Islet precursor cell (in vitro differentiated cells): ENCODE measurements around the gene CYTH4.
A peak's percentile ranks its signal among the peaks of the same experiment; 100 is the strongest.

Source experiments
- DNase-seq: peaks from one replicate; pipeline ENCODE4 v3.0.0-alpha.2; 2018

CYTH4 gene

DNA sequence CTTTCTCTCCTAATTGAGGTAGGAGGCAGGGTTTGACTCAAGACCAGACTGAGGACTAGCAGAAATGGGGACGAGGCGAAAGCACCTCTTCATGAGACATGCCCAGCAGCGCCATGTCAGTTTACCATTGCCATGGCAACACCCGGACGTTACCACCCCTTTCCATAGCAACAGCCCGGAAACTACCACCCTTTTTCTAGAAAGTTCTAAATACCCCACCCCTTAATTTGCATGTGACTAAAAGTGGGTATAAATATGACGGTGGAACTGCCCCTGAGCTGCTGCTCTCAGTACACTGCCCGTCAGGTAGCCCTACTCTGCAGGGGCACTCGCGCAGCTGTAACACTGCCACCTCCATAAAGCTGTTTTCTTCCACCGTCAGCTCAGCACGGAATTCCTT, 32.3 kb upstream of the CYTH4 start:
- peak; percentile 24 for DNase-seq

DNA sequence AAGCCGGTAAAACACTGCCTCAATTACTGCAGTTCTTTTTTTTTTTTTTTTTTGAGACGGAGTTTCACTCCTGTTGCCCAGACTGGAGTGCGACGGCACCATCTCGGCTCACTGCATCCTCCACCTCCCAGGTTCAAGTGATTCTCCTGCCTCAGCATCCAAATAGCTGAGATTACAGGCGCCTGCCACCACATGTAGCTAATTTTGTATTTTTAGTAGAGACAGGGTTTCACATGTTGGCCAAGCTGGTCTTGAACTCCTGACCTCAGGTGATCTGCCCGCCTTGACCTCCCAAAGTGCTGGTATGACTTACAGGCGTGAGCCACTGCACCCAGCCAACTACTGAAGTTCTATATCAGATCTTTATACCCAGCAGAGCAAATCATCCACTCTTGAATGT, 30.5 kb upstream of the CYTH4 start:
- peak; percentile 20 for DNase-seq

DNA sequence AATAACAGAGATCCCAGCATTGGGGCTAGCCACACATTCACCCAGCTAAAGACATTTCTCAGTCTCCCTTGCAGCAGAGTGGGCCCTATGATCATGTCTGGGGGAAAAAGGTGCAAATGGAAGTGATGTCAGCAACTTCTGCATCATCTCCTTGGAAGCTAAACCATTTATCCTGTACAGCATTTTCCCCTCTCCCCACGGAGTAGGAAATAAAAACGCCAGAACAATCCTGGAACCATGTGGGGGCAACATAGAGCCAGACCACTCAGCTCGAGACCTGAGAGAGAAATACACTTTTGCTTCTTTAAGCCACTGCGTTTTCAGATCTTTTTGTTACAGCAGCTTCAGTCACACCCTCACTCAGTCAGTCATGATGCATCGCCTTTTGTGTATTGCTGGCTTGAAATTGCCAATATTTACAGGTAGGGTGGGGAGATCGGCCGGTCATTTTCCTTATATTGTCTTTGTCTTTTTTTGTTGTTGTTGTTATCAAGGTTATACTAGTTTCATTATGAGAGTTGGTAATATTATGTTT, 29.1 kb upstream of the CYTH4 start:
- peak; percentile 52 for DNase-seq

DNA sequence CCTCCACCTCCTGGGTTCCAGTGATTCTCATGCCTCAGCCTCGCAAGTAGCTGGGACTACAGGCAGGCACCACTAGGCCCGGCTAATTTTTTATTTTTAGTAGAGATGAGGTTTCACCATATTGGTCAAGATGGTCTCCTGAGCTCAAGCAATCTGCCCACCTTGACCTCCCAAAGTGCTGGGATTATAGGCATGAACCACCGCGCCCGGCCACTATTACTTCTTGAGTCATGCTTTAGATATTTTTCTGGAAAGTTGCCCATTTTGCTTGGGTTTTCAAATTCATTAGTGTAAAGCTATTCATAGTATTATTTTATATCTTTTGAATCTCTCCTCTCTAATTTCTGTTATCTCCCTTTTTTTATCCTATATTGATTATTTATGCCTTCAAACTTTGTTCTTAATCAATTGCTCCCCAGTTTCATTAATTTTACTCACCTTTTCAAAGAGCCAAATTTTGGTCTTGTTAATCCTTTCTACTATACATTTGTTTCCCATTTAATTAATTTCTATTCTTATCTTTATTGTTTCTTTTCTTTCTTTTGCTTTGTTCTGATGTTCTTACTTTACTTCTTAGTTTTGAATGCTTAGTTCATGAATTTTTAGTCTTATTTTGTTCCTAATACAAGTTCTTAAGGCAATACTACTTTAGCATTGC, 28.0 kb upstream of the CYTH4 start:
- DNase-seq: peak; percentile 30

DNA sequence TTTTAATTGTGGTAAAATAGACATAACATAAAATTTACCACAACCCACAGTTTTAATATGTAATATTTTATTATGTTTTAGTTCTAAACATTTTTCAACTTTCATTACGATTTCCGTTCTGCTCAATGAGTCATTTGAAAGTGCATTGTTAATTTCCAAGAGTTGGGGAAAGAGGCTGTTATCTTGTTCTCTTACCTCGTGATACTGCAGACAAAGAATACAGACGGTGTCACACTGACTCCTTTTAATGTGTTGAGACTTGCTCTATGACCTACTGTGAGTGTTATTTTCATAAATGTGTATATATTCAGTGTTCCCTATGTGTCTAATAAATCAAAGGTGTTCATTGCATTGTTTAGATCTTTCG, 27.5 kb upstream of the CYTH4 start:
- no peak for DNase-seq

DNA sequence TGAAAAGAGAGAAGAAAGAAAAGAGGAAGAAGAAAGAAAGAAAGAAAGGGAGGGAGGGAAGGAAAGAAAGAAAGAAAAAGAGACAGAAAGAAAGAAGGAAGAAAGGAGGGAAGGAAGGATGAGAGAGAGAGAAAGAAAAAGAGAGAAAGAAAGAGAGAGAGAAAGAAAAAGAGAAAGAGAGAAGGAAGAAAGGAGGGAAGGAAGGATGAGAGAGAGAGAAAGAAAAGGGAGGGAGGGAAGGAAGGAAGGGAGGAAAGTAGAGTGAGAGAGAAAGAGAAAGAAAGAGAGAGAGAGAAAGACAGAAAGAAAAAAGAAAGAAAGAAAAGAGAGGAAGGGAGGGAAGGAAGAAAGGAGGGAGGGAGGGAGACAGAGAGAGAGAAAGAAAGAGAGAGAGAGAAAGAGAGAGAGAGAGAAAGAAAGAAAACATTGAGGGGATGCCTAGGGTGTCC, 26.7 kb upstream of the CYTH4 start:
- DNase-seq: no peak

DNA sequence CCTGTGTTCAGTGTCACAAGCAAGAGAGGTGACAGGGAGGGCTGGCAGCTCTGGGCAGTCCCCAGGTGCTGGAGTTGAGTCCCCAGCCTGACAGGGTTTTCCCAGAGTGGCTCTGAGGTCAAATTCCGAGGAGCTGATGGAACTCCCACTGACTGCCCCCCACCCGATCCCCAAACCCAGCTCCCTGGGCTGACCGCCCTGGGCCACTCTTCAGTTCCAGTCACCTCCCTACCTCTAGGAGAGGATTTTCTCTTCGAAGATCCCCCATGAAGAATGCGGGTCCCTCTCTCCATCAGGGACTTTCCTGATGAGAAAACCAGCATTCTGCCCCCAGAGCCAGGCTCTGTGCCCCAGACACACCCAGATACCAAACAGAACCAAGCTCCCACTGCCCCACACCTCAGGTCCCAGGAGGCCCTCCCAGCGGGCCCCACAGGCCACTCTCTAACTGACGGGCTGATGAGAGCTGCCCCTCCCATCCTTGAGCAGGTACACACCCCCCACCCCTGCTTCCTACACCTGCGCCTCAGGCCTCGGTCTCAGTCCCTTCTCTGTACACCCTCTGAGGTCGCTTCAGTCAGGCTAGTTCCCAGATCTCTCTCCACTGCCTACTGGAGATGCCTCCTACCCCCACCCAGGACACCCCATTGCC, 26.1 kb upstream of the CYTH4 start:
- peak; percentile 42 for DNase-seq

DNA sequence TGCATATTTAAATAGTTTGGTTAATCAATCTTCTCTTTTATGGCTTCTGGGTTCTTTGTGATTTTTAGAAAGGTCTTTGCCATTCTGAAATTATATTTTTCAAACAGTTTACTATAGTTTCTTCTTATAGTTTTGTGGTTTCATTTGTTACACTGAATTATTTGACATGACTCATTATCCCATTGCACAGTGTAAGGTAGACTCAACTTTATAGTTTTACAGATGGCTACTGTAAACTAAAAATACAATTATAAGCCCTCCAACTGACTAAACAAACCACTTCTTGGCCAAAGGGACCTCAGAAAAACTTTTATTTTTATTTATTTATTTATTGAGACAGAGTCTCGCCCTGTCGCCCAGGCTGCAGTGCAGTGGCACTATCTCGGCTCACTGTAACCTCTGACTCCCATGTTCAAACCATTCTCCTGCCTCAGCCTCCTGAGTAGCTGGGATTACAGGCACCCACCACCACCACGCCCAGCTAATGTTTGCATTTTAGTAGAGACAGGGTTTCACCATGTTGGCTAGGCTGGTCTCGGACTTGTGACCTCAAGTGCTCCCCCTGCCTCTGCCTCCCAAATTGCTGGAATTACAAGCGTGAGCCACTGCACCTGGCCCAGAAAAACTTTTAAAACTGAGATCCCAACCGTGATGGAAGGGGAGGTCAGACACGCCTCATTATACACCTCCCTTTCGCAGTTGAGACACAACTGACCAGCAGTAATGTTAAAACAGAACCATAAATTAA, 24.1 kb upstream of the CYTH4 start:
- peak; percentile 40 for DNase-seq

DNA sequence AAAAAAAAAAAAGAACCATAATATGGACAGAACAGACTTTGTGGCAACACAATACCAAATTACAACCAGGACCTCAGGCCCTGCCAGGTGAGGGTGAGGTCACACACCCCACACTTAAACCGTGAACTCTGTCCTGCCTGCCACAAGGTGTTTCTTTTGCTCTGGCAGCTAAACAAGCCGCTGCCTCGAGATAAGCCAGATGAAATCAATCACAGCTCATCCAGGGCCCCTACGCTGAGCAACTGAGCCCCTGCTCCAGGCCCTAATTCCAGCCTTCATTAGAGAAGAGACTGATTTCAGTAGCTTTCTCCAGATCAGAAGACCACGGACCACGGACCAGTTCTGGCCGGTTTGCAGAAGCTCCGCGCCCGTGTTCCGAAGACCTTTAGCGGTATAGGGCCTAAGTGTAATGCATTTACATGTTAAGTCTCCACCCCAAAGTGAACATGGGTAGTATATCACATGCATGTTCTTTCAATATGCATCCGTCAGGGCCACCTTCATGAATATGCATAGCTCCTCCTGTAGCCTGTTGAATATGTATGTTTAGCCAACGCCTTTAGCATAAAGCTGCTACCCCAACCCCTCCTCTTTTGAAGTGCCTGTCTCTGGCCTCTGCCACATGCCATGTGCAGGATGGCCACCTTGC, 23.4 kb upstream of the CYTH4 start:
- DNase-seq: peak; percentile 45

DNA sequence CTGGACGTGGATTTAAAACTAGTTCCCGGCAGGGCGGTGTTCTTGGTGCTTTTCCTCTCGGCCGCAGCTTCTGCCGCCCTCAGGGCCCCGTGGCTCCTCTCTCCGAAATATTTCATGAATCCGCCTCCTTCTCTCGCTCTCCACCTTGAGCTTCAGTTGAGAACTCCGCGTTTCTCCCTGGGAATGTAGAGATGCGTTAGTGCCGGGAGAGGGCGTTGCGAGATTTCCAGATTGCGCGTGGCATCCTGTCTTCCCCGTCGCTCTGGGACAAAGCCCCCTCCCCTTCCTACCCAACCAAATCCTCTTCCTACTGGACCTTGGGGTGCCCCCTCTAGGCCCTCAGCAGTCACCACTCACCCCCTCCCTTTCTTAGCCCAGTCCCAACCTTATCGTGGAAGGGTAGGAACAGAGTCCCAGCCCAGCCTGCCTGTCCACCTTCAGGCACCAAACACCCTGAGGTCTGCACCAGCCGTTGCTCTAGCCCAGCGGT, 22.7 kb upstream of the CYTH4 start:
- DNase-seq: peak; percentile 88

DNA sequence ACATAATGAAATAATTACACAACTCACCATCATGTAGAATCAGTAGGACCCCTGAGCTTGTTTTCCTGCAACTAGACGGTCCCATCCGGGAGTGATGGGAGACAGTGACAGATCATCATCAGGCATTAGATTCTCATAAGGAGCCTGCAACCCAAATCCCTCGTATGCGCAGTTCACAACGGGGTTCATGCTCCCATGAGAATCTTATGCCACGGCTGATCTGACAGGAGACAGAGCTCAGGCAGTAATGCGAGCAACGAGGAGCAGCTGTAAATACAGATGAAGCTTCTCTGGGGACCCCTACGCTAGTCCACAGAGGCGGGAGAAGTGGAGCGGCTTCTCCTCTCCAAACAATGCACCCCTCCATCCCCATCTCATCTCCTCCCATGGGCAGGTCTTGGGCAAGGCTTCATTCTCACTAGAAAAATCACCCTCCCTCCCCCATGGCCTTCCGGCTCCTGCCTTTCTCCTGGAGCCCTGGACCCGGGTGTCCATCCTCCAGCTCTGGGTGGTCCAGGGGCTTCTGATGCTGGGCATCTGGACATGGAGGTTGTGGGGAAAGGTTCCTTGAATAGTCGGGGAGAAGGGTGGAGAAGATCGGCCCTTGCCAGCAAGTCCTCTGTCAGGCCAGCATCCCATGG, 22.0 kb upstream of the CYTH4 start:
- DNase-seq: peak; percentile 36

DNA sequence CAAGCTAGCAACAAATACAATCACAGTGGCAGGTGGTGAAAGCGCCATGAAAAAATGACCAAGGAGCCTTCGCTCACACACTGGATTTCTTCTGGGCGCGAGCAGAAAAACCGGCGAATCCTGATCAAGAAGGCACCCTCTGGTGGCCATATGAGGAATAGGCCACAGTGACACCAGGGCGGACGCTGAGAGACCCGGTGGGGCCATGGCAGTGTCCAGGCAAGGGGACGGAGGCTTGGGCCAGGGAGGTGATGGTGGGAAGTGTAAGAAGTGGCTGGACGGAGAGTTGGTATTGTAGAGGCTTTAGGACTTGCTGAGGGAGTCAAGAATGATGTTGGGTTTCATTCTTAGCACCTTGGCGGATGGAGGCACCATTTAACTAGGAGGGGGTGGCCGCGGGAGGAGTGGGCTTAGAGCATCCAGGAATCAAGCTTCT, 21.4 kb upstream of the CYTH4 start:
- DNase-seq: peak; percentile 81

DNA sequence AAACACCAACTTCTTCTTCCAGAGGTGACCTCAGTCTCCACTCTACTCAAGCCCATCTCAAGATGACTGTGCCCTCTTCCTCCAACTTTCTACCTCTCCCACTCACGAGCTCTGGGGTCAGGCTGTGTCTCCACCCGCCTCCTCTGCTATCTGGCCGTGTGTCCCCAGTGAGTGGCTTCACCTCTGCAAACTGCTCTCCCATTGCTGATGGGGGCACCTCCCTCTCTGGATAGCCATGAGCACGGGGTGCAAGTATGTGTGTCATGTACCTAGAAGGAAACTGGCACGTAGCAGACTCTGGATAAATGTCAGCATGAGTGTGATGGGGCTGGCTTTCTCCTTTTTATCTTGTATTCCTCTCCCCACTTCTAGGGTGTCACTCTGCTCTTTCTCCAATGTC, 20.0 kb upstream of the CYTH4 start:
- DNase-seq: peak; percentile 22

DNA sequence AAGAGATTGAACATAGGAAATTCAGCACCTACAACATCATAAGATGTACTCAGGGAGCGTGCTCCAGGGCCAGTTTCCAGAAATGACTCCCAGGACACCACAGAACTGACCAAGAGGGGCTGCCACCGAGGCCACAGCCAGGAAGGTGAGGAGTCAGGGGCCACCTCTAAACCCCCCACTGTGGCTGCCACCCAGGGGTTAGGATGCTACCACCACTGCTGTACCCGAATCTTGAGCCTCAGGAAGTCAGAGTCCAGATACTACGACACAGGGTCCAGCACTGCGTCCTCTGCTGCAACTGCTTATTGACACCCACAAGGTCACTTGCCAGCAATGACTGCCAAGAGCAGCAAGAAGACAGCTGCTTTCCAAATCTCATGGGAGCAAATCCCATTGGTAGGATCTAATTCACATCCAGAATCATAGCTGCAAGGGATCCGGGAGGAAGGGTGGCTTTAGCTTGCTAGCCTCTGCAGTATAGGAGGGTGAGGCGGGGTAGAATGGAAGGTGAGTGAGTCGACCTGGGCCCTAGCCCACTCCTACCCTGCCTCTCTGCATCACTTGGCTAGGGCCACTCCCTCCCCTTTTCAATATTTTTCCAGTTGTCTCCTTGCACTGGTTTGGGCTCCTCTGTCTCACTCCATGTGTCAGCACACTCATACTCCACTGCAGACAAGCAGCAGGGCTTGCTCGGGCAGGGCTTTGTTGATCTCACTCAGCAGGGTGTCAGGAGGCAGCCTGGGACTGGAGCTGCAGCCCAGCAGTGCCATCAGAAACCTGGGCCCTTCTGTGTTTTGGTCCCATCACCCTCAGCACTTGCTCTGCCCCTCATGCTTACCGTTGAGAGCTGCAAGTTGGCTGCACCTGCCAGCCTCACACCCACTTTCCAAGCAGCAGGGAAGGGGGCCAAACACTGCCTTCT, 18.1 kb upstream of the CYTH4 start:
- peak; percentile 33 for DNase-seq

DNA sequence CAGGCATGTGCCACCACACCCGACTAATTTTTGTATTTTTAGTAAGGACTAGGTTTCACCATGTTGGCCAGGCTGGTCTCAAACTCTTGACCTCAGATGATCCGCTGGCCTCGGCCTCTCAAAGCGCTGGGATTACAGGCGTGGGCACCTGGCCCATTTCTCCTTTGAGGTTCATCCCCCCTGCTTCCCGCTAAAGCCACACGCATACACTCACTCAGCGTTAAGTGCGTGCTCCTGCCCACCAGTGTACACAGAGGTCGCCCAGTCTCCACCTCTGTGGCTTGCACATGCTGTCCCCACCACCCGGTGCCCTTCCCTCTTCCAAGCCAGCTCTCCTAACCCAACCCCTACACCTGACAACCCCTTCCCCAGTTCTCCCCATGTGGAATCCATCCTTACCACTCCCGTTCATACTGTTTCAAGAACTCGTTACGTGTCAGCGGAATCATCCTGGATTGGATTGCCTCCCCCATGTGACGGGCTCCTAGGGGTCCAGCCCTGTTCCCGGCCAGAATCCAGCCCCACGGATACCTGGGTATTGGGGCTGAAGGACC, 15.7 kb upstream of the CYTH4 start:
- peak; percentile 37 for DNase-seq

DNA sequence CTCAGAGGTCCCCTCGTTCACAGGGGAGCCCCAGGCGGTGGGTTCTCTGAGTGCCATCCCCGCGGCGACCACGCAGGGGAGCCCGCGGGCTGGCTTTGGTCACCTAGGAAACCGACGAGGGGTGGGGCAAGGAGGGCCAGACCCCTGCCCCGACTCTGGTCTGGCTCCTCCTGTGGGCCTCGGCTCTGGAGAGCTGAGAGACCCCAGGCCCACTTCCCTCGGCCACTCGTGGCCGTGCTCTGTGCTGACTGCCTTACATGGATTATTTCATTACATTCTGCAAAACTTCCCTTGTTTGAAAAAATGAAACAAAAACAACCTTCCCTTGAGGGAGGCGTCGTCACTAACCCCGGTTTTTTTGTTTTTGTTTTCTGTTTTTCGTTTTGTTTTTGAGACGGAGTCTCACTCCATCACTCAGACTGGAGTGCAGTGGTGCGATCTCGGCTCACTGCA, 15.1 kb upstream of the CYTH4 start:
- peak; percentile 78 for DNase-seq

DNA sequence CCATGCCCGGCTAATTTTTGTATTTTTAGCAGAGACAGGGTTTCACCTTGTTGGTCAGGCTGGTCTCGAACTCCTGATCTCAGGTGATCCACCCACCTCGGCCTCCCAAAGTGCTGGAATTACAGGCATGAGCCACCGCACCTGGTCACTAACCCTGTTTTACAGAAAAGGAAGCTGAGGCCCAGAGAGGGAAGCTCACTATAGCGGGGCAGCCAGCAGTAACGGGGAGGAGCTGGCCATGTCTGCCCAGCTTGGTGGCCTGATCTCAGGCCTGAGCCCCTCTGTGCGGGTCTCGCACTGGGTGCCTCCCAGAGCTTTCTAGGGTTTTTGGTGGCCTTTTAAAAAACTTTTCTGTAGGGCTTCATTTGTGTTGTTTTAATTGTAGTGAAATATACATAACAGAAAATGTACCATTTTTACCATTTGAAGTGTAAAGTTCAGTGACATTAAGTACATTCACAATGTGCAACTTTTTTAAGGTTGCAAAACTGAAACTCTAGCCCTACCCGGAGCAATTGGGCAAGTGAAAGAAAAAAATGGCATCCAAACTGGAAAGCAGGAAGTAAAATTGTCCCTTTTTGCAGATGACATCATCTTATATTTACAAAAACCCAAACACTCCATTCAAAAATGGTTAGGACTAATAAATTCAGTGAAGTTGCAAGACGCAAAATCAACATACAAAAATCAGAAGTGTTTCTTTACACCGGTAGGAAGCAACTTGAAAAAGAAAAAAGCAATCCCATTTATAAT, 14.5 kb upstream of the CYTH4 start:
- DNase-seq: no peak

DNA sequence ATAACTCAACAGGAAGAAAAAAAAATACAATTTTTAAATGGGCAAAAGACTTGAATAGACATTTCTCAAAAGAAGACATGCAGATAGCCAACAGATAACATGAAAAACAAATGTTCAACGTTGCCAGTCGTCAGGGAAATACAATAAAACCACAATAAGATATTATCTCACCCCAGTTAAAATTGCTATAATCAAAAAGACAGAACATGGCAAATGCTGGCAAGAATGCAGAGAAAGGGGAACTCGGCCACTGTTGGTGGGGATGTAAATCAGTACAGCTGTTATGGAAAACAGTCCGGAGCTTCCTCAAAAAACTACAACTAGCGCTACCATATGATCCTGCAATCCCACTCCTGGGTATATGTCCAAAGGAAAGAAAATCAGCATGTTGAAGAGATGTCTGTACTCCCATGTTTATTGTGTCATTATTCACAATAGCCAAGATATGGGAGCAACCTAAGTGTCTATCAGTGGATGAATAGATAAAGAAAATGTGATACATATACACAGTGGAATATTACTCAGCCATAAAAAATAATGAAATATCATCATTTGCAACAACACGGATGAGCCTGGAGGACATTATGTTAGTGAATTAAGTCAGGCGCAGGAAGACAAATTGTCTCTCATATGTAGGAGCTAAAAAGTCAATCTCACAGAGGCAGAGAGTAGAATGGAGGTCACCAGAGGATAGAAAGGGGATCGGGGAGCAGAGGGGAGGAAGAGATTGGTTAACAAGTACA, 12.2 kb upstream of the CYTH4 start:
- DNase-seq: no peak

DNA sequence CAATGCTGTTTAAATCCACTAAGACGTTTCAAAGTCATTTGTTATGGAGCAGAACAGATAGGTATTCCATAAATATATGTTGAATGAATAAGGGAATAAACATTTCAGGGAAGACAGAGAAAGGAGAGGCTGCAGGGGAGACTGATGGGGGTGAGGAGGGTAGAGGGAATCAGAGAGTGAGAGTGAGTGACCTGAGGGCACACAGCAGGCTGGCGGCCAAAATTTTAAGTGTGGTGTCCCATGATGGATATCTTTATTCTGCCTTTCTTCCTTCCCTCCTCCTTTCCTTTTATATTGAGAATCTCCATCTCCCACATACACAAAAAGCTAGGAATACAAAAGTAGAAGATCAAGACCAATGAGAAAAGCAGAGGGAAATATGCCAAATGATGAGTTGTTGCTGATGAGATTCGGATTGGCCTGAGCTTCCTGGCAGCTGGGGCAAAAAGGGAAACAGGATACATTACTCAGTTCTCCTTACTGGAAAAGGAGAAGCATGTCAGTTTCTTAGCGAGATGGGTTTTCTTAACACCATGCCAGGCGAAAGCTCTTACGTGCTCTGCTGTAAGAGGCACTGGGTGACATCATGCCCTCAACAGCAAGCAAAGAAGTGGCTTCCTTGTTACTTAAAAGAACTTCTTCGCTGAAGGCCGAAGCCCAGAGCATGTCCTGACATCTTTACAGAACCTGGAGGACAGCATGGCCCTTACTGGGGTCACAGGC, 11.2 kb upstream of the CYTH4 start:
- DNase-seq: no peak
